ENCODE results near the gene TBC1D2B.

GRCh38 chr15:78037328-78037727, 40.2 kb downstream of the TBC1D2B start:
- TF ChIP-seq, protein P1, sequence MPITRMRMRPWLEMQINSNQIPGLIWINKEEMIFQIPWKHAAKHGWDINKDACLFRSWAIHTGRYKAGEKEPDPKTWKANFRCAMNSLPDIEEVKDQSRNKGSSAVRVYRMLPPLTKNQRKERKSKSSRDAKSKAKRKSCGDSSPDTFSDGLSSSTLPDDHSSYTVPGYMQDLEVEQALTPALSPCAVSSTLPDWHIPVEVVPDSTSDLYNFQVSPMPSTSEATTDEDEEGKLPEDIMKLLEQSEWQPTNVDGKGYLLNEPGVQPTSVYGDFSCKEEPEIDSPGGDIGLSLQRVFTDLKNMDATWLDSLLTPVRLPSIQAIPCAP (CRISPR knock-in tag; IDR thresholded peaks at IDR 0.05), result no peak
- TF ChIP-seq, protein P2, sequence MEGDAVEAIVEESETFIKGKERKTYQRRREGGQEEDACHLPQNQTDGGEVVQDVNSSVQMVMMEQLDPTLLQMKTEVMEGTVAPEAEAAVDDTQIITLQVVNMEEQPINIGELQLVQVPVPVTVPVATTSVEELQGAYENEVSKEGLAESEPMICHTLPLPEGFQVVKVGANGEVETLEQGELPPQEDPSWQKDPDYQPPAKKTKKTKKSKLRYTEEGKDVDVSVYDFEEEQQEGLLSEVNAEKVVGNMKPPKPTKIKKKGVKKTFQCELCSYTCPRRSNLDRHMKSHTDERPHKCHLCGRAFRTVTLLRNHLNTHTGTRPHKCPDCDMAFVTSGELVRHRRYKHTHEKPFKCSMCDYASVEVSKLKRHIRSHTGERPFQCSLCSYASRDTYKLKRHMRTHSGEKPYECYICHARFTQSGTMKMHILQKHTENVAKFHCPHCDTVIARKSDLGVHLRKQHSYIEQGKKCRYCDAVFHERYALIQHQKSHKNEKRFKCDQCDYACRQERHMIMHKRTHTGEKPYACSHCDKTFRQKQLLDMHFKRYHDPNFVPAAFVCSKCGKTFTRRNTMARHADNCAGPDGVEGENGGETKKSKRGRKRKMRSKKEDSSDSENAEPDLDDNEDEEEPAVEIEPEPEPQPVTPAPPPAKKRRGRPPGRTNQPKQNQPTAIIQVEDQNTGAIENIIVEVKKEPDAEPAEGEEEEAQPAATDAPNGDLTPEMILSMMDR (IDR thresholded peaks at IDR 0.05), result no peak
- TF ChIP-seq SOX15 (CRISPR knock-in tag; IDR thresholded peaks at IDR 0.05) (no peak), CREB1 (CRISPR knock-in tag; IDR thresholded peaks at IDR 0.05) (no peak), ETV6 (CRISPR knock-in tag; IDR thresholded peaks at IDR 0.05) (no peak), ATF3 (CRISPR knock-in tag; conservative IDR thresholded peaks at IDR 0.05) (no peak)
- TF ChIP-seq, protein P3, sequence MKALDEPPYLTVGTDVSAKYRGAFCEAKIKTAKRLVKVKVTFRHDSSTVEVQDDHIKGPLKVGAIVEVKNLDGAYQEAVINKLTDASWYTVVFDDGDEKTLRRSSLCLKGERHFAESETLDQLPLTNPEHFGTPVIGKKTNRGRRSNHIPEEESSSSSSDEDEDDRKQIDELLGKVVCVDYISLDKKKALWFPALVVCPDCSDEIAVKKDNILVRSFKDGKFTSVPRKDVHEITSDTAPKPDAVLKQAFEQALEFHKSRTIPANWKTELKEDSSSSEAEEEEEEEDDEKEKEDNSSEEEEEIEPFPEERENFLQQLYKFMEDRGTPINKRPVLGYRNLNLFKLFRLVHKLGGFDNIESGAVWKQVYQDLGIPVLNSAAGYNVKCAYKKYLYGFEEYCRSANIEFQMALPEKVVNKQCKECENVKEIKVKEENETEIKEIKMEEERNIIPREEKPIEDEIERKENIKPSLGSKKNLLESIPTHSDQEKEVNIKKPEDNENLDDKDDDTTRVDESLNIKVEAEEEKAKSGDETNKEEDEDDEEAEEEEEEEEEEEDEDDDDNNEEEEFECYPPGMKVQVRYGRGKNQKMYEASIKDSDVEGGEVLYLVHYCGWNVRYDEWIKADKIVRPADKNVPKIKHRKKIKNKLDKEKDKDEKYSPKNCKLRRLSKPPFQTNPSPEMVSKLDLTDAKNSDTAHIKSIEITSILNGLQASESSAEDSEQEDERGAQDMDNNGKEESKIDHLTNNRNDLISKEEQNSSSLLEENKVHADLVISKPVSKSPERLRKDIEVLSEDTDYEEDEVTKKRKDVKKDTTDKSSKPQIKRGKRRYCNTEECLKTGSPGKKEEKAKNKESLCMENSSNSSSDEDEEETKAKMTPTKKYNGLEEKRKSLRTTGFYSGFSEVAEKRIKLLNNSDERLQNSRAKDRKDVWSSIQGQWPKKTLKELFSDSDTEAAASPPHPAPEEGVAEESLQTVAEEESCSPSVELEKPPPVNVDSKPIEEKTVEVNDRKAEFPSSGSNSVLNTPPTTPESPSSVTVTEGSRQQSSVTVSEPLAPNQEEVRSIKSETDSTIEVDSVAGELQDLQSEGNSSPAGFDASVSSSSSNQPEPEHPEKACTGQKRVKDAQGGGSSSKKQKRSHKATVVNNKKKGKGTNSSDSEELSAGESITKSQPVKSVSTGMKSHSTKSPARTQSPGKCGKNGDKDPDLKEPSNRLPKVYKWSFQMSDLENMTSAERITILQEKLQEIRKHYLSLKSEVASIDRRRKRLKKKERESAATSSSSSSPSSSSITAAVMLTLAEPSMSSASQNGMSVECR (CRISPR knock-in tag; IDR thresholded peaks at IDR 0.05; ENCODE audit: borderline replicate concordance), result no peak

Data from WTC11 (cell line).